HG03066 (cell line): Measurements from ENCODE around the gene TNFSF10.

Source experiments
- ATAC-seq: cut with Tn5 transposase; IDR thresholded peaks from one replicate; pipeline ENCODE4 v1.9.1; 2021; ENCODE audit warnings: low read depth; ENCODE audit not compliant: unreplicated experiment

Gene TNFSF10

GRCh38 chr3:172461530-172462138 is 61.6 kb downstream of the TNFSF10 start:
- no peak for ATAC-seq

- ATAC-seq = no peak
These were observed 66.8 kb downstream of the TNFSF10 start for GRCh38 chr3:172456404-172456803.
